Measurements from ENCODE around the gene UGT1A10. TPM values are rescaled to one million over a fixed set of nuclear protein-coding genes. Genes with fewer than 3 reads are reported as not detected.

Gene UGT1A10
- total RNA-seq, 2 donors from 2014 or later, result 0.52 to 0.99 TPM

- H3K36me3 ChIP-seq (replicated peaks in 1 of 2; ENCODE audit: insufficient read depth in 1 of 2, low read depth in 2 of 2), result no peaks in the 10 kb centered on the region
- ATAC-seq, result no peak
- TF ChIP-seq POLR2A (IDR thresholded peaks at IDR 0.05) (no peak), CTCF (IDR thresholded peaks at IDR 0.05) (no peak)
- no peaks in the 10 kb centered on the region for H3K9me3 ChIP-seq
- DNase-seq, result no peak
- intact Hi-C loops (cut with DNase I), result no loop called here
- no peaks in the 10 kb centered on the region for H3K27me3 ChIP-seq
- no peak overlapping the region for H3K27ac ChIP-seq
- peaks cover 17% of the 10 kb centered on the region for H3K4me1 ChIP-seq
- H3K4me3 ChIP-seq, result no peak overlapping the region
These were observed 52.8 kb downstream of the UGT1A10 start for GRCh38 chr2:233689031-233689430.

GRCh38 chr2:233689501-233689900, 53.3 kb downstream of the UGT1A10 start:
- ATAC-seq (no peak), DNase-seq (no peak)
- Histone ChIP-seq H3K4me1 (peaks cover 17% of the 10 kb centered on the region), H3K36me3 (replicated peaks in 1 of 2; ENCODE audit: insufficient read depth in 1 of 2, low read depth in 2 of 2) (no peaks in the 10 kb centered on the region), H3K27ac (no peak overlapping the region), H3K4me3 (no peak overlapping the region), H3K27me3 (no peaks in the 10 kb centered on the region), H3K9me3 (no peaks in the 10 kb centered on the region)
- TF ChIP-seq CTCF (IDR thresholded peaks at IDR 0.05), result no peak
- TF ChIP-seq POLR2A (IDR thresholded peaks at IDR 0.05), result no peak
- intact Hi-C loops (cut with DNase I), result no loop called here
- WGBS, 2 donors, result 2 to 3% methylated on average over 3 of the region's 3 CpGs

- no peak overlapping the region for H3K4me3 ChIP-seq
- no peaks in the 10 kb centered on the region for H3K36me3 ChIP-seq (replicated peaks in 1 of 2; ENCODE audit: insufficient read depth in 1 of 2, low read depth in 2 of 2)
- no peak for TF ChIP-seq POLR2A (IDR thresholded peaks at IDR 0.05)
- TF ChIP-seq CTCF (IDR thresholded peaks at IDR 0.05), result no peak
- H3K9me3 ChIP-seq, result no peaks in the 10 kb centered on the region
- peaks cover 17% of the 10 kb centered on the region for H3K4me1 ChIP-seq
- WGBS, 2 donors, result 56 to 78% methylated on average over 4 of the region's 4 CpGs
- DNase-seq (no peak), ATAC-seq (no peak)
- intact Hi-C loops (cut with DNase I), result no loop called here
- H3K27me3 ChIP-seq, result no peaks in the 10 kb centered on the region
- no peak overlapping the region for H3K27ac ChIP-seq
These were observed 54.2 kb downstream of the UGT1A10 start for GRCh38 chr2:233690444-233690843.

- H3K4me1 ChIP-seq, result peaks cover 17% of the 10 kb centered on the region
- H3K27ac ChIP-seq, result no peak overlapping the region
- no peak for DNase-seq
- H3K36me3 ChIP-seq (replicated peaks in 1 of 2; ENCODE audit: insufficient read depth in 1 of 2, low read depth in 2 of 2), result no peaks in the 10 kb centered on the region
- WGBS, 2 donors, result 83 to 94% methylated on average over 9 to 11 of the region's 11 CpGs
- intact Hi-C loops (cut with DNase I), result no loop called here
- ATAC-seq, result no peak
- TF ChIP-seq POLR2A (IDR thresholded peaks at IDR 0.05) (no peak), CTCF (IDR thresholded peaks at IDR 0.05) (no peak)
- H3K9me3 ChIP-seq, result no peaks in the 10 kb centered on the region
- H3K4me3 ChIP-seq, result no peak overlapping the region
- no peaks in the 10 kb centered on the region for H3K27me3 ChIP-seq
These were observed 55.5 kb downstream of the UGT1A10 start for GRCh38 chr2:233691443-233692433.
